Stimulated activated CD4-positive, alpha-beta T cell treated with anti-CD3 and anti-CD28 coated beads, Interleukin-1b, Interleukin-23, amount 100 ng/mL, for 48 hours (primary cell): ENCODE measurements around the gene SMIM3.
A peak's percentile ranks its signal among the peaks of the same experiment; 100 is the strongest.
"Not testable (repeated sequence)": the region's sequence is repeated elsewhere in the genome, so short reads cannot be mapped to it uniquely, and the experiment has no call there.

ENCODE experiments used
- DNase-seq: peaks from one replicate; pipeline ENCODE4 v3.0.0-alpha.2; 2020

Gene SMIM3

DNA sequence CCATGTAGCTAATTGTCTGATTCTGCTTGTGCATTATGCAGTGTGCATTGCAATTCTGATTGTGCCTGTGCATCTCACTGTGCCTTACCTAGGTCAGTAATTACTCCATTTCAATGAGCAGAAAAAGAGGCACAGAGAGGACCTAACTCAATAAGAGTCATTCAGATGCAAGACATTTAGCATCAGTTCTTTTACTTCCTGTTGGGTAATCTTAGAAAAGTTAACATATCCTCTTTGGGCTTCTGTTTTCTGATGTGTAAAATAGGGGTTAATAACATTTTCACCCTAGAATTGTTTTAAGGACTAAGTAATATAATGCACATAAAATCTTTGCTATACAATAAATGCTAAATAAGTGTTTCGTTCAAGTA, 12.8 kb upstream of the SMIM3 start:
- no peak for DNase-seq

DNA sequence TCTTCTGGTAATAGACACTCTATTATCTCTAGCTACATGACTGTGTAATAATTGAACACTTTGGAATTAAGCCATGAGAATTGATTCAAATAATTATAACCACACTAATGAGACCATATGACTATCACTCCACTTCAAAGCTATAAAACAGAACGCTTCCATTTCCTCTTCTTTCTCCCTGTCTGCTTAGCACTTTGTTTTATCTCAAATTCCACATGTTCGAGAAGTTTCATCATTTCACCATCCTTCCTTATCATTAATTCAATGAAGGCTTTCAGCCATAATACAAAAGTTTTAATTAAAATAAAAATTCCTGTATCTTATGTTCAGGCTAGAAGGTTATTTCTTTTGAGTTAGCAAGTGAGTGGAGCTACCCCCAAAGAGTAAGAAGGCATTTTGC, 12.3 kb upstream of the SMIM3 start:
- no peak for DNase-seq

DNA sequence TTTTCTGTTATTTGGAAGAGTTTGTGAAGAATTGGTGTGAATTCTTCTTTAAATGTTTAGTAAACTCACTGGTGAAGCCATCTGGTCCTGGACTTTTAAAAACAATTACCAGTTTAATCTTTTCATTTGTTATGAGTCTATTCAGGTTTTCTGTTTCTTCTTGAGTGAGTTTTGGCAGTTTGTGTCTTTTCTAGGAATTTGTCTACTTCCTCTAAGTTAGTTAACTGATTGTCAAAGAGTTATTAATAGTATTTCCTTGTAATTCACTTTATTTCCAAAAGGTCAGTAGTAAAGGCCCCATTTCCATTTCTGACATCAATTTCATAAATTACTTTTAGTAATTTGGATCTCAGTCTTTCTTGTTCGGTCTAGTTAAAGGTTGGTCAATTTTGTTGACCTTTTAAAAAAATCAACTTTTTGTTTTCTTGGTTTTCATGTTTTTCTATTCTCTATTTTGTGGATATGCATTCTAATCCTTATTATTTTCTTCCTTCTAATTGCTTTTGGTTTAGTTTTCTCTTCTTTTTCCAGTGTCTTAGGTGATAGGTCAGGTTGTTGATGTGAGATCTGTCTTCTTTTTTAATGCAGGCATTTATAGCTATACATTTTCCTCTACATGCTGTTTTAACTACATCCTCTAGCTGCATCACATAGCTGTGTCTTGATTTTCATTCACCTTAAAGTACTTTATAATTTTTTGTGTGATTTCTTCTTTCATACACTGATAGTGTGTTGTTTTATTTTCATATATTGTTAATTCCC, 7.3 kb upstream of the SMIM3 start:
- DNase-seq: no peak

DNA sequence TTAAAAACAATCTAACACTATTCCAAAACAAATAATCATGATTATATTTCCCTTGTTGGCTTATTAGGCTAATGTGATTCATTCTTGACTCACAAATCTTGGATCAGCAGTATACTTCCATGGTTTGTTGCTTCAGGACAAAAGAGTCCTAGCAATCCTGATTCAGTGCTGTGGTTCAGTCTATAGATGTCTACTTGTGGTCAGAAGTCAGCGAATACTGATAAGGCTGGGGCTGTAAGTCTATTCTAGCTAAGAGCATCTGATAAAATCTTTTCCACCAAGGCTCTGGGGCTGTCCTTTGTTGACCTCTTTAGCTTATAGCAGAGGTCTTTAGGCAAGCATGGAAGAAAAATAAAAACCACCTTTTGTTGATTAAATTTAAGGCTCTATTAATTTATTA, 4.4 kb upstream of the SMIM3 start:
- no peak for DNase-seq

DNA sequence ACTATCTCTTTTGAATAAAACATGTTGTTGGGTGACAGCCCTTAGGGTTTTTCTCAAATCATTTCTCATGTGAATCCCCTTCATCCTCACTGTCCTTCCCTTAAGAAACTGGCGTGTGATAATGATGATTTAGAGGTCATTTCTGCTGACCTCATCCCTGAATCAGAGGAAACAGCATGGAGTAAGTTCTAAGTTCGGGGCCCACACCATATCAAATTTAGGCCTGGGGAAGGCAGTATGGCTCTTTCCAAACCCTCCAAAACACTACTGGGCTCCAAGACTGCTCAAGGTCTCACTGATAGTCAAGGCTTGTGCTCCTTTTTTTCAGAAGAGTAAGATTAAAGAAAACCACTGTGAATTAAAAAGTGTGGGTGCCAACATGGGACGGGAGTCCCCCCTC, 872 bp upstream of the SMIM3 start:
- DNase-seq: no peak

DNA sequence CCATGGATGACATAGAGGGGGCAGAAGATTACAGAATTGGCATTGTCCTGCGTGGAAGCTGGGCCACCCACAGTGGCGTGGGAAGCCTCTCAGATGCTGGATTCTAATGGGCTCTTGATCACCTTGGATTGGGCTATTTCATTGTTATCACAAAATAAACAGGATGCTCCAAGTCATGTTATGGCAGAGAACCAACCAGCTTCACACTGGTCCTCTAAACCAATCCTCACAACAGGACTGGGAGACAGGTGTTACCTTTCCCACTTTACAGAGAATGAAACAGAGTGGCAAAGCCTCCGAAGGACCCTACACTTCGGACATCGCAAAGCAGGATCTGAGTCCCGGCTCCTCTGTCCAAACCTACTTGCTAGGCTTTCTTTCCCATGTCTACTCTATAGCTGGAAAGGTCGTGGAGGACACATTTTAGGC, 455 bp upstream of the SMIM3 start:
- no peak for DNase-seq

DNA sequence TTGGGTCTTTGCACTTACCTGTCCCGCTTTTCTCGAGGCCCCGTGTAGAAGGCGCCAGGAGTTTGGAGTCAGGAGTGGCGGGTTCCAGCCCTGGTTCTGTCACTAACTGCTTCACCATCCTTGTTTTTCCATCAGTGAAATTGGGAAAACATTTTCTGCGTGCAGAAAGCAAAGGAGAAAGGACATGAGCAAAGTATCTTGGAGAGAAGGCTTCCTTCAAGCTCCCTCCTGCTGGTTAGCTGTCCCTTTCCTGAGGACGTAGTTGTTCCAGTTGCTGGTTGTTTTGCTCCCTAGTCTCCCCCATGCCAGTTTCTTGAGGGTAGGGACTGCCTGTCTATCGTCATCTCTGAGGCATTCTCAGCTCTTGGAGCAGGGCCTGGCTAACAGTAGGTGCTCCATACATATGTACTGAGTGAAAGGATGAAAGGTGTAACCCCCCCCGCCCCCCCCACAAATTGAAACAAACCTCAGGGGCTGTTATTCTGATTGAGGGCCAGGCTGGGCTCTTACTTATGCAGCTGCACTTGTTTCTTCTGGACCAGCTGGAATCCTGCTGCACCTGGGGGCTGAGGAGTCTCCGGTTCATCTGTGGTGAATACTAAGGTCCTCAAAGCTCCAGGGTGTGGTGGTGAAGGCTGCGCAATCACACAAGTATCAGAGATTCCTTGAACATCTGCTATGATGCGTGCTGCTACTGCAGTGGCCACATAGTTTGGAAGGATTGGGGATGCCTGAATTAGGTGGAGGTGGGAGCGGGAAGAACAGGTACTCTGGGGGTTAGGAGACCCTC, 1.0 kb downstream of the SMIM3 start:
- DNase-seq: no peak

DNA sequence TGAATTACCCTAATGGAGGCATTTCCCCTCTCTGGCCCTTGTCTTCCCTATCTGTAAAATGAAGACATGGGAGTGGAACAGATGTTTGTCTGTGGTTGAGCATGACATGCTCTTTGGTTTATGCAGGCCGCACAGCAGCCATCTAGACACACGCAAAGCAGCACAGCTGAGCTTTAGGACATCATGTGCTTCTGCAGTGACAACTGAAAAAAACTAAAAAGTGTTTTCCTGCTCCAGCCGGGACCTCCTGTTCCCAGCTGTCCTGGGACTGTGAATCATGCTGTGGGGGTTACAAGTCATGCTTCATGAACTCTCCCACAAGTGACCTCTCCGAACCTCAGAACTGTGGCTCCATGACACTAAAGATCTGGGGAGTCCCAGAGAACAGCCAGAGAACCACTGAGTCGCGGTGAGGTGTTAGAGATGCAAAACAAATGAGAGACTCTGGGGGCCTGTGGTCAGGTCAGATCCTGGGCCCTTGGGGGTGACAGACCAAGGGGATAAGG, 1.7 kb downstream of the SMIM3 start:
- DNase-seq: peak; percentile 60

DNA sequence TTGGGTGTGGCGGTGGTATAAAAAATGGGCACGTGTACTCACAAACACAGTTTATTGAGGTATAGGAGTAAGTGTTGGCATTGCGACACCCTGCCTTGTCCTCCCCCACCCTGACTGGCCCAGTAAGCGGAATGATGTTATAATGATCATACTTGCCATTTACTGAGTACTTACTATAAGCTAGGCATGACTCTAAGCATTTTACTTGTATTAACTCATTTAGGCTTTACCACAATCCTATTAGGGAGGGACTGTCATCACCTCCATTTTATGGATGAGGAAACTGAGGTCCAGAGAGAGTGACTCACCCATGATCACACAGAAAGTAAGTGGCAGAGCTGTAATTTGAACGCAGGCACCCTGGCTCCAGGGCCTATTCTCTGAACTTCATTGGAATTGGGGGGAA, 2.3 kb downstream of the SMIM3 start:
- peak; percentile 41 for DNase-seq

DNA sequence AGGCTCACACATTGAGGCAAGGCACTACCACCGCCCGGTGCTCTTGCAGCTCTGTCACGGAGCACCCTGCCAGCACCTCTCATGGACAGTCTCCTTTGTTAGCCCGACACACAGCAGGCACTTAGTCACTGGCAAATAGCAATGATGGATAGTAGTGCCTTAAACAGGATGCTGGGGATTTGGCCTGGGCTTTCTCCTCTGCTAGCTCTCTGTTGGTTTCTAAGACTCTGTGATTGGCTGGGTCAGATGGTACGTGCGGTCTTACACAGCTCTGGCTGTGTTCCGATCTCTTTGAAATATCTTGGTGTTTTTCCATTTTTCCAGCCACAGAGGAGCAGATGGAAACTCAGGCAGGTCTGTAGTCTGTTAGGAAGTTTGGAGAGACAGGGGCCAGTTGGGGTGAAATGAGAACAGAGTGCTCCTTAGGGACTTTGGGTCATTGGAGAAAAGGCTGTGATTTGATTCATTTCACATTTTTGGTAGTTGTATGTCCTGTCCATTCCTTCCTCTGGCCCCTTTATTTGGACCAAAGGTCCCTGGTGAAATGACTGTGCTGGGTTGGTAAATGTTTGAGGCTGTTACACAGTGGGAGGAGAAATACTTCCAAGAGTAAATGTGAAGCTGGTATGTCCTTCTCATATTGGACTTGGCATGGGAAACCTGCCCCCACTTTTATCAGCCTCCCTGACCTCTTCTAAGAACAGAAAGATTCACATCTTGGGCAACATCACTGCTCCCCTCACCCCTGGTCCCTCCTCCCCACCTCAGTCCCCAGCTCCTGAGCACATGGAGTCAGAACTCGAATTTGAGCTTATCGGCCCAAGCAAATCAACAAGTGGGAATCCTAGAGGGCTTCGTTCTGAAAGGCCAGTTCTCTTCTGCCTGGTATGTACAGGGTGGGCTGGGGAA, 3.4 kb downstream of the SMIM3 start:
- no peak for DNase-seq

DNA sequence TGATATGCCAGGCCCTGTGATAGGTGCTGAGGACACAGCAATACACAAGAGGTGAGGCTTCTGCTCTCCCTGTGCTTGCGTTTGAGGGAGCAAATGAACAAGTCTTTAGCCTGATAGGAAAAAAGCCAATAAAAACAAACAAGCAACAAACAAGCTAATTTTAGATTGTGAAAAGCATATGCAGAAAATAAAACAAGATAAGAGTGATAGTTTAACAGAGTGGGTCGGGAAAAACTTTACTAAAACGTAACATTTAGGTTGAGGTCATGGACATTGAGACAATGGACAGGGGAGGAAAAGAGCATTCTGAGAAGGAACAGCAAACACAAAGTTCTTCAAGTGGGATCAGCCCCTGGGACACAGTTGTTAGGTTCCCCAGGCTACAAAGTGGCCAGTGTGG, 4.3 kb downstream of the SMIM3 start:
- DNase-seq: no peak

DNA sequence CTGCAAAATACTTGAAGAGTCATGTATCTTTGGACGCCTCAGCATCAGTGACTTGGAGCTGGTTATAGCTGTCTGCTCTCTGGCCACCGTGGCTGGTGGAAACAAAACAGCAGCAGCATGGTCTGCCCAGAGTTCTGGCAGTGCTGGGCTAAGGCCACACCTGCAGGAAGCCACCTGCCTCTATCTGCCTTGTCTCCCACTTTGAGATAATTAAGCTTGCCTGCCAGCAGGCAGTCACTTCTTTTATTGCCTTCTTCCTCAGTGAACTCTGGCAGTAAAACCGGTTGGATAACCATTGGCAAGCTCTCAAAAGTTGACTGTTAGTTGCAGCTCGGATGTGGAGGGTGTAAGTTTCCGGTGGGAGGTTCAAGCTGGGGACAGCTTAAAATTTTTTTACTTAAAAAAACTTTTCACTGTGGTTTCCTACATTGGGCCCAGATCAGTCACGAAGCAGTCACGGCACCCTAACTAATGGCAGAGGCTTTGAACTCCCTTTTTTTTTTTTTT, 4.9 kb downstream of the SMIM3 start:
- peak; percentile 75 for DNase-seq

DNA sequence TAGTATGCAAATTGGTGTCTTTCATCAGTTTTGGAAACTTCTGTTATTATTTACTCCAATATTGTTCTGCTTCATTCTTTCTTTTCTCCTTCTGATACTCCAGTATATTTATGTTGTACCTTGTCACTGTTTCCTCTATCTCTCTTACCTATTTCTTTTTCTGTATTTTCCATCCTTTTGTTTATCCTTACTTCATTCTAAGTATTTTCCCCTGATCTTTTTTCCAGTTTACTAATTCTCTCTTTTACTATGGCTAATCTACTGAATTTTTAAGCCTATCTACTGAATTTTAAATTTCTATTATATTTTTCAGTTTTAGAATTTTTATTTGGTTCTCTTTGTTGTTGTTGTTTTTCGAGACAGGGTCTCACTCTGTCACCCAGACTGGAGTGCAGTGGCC, 7.4 kb downstream of the SMIM3 start:
- DNase-seq: no peak

DNA sequence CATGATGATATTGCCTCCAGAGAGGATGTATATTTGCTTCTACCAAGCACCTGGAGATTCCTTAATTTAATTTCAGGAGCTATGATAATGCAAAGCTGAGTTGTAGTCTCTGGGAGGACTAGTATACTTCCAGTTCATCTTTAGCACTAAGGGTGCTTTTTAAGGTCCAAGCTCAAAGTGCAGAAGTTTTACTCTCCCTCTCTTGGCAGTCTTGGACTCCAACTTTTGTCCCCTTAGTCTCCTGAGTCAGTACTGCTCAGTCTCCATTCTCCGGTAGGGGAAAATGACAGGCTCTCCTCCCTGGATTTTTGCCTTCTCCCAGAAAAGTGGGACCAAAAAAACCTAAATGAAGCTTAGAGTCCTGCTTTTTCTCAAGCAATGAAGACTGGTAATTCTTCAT, 8.3 kb downstream of the SMIM3 start:
- no peak for DNase-seq

DNA sequence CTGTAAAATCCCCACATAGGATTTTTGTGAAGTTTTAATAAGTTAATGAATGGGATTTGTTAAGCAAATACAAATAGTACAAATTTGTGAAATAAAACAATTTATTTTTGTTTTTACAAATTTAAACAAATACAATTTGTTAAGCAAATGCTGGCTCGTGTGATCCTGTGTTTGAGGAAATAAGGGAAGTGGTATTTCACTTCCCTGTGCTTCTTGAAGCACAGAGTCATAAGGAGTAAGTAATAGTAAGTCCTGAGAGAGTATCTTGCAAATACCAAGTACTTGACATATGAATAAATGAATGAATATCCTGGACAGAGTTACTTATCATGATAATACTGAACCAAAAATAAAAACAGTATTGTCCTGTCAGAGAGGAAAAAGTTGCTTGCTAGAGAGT, 9.1 kb downstream of the SMIM3 start:
- DNase-seq: no peak

DNA sequence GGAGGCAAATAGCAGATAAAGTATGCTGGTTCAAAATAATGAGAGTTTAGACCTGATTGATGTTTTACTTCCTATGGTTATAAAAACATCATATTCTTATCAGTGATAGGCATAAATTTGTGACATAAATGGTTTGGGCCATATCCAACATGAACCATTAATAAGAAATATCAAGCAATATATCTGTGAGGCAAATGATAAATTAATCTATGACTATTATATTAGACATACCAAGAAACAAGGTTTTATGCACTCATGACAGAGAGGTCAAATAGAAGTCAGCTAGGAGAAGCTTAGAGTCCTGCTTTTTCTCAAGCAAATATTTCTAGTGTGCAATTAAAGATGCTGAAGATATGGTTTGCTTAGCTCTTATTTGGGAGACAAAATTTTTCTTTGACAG, 10.4 kb downstream of the SMIM3 start:
- no peak for DNase-seq

DNA sequence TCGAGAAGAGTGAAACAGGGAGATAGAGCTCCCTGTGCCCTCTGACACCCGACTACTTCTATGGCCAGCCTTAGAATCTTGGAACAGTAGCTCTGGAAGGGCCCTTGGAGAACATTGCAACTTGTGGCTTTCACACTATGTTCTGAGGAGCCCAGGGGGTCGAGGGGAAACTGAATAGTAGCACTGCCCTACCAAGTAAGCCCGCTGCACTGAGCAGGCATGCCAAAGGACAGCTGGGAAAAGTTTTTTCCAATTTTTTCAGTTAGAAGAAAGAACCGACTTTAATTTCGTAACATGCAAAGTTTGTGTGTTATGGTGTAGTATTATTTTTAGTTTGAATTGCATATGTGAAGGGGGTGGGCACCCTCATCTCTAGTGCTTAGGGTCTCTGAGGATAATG, 10.9 kb downstream of the SMIM3 start:
- DNase-seq: no peak

DNA sequence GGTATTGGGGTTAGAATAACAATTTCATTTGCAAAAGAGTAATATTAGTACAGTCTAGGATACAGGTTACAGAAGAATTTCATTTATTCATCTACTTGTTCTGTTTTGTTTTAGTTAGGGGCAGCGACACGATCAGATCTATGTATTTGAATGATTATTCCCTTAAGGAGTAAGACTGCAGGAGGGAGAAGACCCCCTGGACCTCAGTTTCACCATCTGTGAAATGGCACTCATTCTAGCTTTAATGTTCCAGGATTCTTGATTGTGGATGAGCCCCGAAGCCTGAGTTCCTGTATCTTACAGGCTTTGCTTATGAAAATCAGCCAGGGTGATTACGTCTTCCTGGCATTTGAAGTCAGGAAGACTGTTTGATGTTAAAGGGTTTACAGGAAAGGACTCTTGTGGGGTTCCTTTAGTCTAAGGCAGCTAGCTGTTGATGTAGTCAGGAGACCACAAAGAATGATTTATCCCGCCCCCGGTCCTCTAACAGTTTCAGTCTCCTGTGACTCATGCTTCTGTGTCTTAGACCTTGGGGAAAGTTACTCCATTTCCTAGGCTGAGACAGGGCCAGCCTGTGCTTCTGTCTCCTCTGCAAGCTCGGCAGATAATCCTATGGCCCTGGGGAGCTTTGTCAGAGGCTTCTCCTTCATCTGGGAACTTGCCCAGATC, 11.5 kb downstream of the SMIM3 start:
- peak; percentile 84 for DNase-seq

DNA sequence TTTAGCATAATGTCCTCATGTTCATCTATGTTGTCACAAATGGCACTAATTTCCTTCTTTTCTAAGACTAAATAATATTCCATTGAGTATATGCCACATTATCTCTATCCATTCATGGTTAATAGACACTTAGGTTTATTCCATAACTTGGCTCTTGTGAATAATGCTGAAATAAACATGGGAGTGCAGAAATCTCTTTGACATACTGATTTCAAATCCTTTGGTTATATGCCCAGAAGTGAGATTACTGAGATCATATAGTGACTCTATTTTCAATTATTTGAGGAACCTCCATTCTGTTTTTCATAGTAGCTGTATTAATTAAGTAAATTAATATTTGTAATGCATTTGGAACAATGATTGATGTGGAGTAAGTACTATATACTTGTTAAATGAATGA, 13.0 kb downstream of the SMIM3 start:
- DNase-seq: no peak

DNA sequence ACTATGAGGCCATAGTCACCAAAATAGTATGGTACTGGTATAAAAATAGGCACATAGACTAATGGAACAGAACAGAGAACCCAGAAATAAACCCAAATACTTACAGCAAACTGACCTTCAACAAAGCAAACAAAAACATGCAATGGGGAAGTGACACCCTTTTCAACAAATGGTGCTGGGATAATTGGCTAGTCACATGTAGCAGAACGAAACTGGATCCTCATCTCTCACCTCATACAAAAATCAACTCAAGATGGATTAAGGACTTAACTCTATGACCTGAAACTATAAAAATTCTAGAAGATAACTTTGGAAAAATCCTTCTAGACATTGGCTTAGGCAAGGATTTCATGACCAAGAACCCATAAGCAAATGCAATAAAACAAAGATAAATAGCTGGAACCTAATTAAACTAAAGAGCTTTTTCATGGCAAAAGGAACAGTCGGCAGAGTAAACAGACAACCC, 14.9 kb downstream of the SMIM3 start:
- DNase-seq: not testable (repeated sequence)

DNA sequence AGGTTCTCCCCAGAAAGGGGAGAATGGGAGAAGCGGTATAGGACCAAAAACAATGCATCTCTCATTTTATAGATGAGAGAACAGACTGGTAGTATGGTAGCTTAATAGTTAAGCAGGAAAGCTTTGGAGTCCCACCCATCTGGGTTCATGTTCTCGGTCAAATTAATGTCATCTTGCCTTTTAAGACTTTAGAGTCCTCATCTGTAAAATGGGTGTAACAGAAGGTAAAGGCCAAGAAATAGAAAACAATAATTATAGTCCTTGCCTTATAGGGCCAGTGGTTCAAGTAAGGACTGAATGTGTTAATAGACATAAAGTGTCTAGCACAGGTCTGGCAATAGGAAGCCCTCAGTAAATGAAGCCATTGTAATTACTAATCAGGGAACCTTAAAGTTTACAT, 16.4 kb downstream of the SMIM3 start:
- no peak for DNase-seq

DNA sequence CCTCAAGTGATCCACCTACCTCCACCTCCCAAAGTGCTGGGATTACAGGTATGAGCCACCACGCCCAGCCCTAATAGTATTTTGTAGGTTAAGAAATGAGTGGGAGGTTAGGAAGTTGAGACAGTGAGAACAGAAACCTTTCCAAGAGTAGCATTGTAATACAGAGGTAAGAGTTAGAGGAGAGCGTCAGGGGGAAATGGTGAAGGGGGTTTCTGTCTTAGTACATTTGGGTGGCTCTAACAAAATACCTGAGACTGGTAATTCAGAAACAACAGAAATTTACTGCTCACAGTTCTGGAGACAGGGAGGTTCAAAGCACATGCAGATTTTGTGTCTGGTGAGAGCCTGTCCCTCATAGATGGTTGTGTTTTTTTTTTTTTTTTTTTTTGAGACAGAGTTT, 18.8 kb downstream of the SMIM3 start:
- DNase-seq: no peak
